Transverse colon (tissue), 4 donors: ENCODE measurements around the gene TMEM53.

Experiments
- EP300 ChIP-seq: sonication (generic); formaldehyde crosslinking; IDR thresholded peaks from one replicate; pipeline ENCODE4 v1.6.1; 2017; ENCODE audit warnings: antibody characterized with exemption, low read depth
- POLR2A ChIP-seq: fragments of 450-650 bp; IDR thresholded peaks from one replicate; pipeline ENCODE4 v1.6.1; 2016; ENCODE audit warnings: antibody characterized with exemption, mild to moderate bottlenecking, moderate library complexity
- POLR2AphosphoS5 ChIP-seq, 3 donors: sonication (generic); formaldehyde crosslinking; IDR thresholded peaks; one replicate each; pipeline ENCODE4 v1.6.1; 2016; ENCODE audit warnings: antibody characterized with exemption in 3 of 3
- TF ChIP-seq, protein P1 (sequence below), 5 experiments: fragments of 200-600 bp in 3 of 5; fragments of 450-650 bp in 2 of 5; sonication (generic) in 3 of 5; IDR thresholded peaks; 1 replicate in 2 of 5; 2 replicates in 3 of 5; pipeline ENCODE4 v1.5.1; 2016 to 2017; ENCODE audit warnings: antibody characterized with exemption in 5 of 5, inconsistent platforms in 3 of 5, mild to moderate bottlenecking in 2 of 5, moderate library complexity in 1 of 5

GRCh38 chr1:44616284-44616990 is 57.8 kb downstream of the TMEM53 start:
- TF ChIP-seq, protein P1, sequence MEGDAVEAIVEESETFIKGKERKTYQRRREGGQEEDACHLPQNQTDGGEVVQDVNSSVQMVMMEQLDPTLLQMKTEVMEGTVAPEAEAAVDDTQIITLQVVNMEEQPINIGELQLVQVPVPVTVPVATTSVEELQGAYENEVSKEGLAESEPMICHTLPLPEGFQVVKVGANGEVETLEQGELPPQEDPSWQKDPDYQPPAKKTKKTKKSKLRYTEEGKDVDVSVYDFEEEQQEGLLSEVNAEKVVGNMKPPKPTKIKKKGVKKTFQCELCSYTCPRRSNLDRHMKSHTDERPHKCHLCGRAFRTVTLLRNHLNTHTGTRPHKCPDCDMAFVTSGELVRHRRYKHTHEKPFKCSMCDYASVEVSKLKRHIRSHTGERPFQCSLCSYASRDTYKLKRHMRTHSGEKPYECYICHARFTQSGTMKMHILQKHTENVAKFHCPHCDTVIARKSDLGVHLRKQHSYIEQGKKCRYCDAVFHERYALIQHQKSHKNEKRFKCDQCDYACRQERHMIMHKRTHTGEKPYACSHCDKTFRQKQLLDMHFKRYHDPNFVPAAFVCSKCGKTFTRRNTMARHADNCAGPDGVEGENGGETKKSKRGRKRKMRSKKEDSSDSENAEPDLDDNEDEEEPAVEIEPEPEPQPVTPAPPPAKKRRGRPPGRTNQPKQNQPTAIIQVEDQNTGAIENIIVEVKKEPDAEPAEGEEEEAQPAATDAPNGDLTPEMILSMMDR (IDR thresholded peaks at IDR 0.05): no peak
- TF ChIP-seq EP300: no peak
- TF ChIP-seq POLR2A: no peak
- TF ChIP-seq POLR2AphosphoS5 (IDR thresholded peaks at IDR 0.05): no peak
